Panc1 (cell line): ENCODE measurements around the gene FOXN1. TPM values are rescaled to one million over a fixed set of nuclear protein-coding genes. Genes with fewer than 3 reads are reported as not detected.

Experiments
- ATAC-seq: fragments of 200-7000 bp; cut with Tn5 transposase; 2 replicates; pipeline ENCODE4 v1.9.1; 2020; ENCODE audit warnings: mild to moderate bottlenecking, moderate library complexity
- BruUV-seq: library from RNA; stranded (reverse); fragments of 400-500 nt; replicated peaks from 2 replicates; lab custom pipeline; 2021; lab: Mats Ljungman, UMichigan
- CTCF ChIA-PET: fragments of 300-600 bp; sonication (Branson Sonifier 250); formaldehyde crosslinking; loops from one replicate; lab custom pipeline; 2022; ENCODE audit warnings: antibody characterized with exemption; lab: Charles Lee
- POLR2A ChIA-PET: fragments of 300-600 bp; sonication (Branson Sonifier 250); formaldehyde crosslinking; loops from one replicate; lab custom pipeline; 2022; ENCODE audit warnings: antibody characterized with exemption; lab: Charles Lee
- DNase-seq: peaks from one replicate; pipeline ENCODE4 v3.0.0-alpha.2; 2010; ENCODE audit warnings: low read depth, low spot score
- H3K27ac ChIP-seq: 2 replicates; pipeline ENCODE4 v1.5.1; 2011; ENCODE audit warnings: mild to moderate bottlenecking, low read length, inconsistent platforms
- H3K27me3 ChIP-seq: fragments of 200-500 bp; sonication (Bioruptor generic); 2 replicates; pipeline ENCODE4 v1.6.0; 2014; ENCODE audit warnings: low read length, inconsistent platforms; ENCODE audit not compliant: control insufficient read depth, insufficient read depth
- H3K36me3 ChIP-seq: fragments of 200-500 bp; sonication (Bioruptor generic); 2 replicates; pipeline ENCODE4 v1.5.1; 2014; ENCODE audit warnings: inconsistent platforms, mild to moderate bottlenecking, low read length, moderate library complexity; ENCODE audit not compliant: control insufficient read depth, insufficient read depth
- H3K4me1 ChIP-seq: 2 replicates; pipeline ENCODE4 v1.5.1; 2011; ENCODE audit warnings: inconsistent platforms, mild to moderate bottlenecking, low read length, moderate library complexity; ENCODE audit not compliant: control insufficient read depth, insufficient read depth
- H3K4me3 ChIP-seq, 2 experiments: 2 replicates each; pipeline ENCODE4 v1.5.1; 2011 to 2012; ENCODE audit warnings: low read depth in 2 of 2, low read length in 2 of 2, mild to moderate bottlenecking in 2 of 2, inconsistent platforms in 1 of 2, moderate library complexity in 1 of 2
- H3K9me3 ChIP-seq: fragments of 200-500 bp; sonication (Bioruptor generic); 2 replicates; pipeline ENCODE4 v1.5.1; 2014; ENCODE audit warnings: low read depth, mild to moderate bottlenecking, inconsistent platforms, low read length, moderate library complexity; ENCODE audit not compliant: control insufficient read depth, insufficient read depth
- POLR2AphosphoS5 ChIP-seq: IDR thresholded peaks from 2 replicates; pipeline ENCODE4 v1.6.1; 2012; ENCODE audit warnings: mild to moderate bottlenecking, low read depth, low read length, moderate library complexity
- SIN3A ChIP-seq: IDR thresholded peaks from 2 replicates; pipeline ENCODE4 v1.6.1; 2012; ENCODE audit warnings: low read depth, mild to moderate bottlenecking, low read length, moderate library complexity, borderline replicate concordance; ENCODE audit not compliant: insufficient read depth
- TCF7L2 ChIP-seq: IDR thresholded peaks from 2 replicates; pipeline ENCODE4 v1.6.1; 2011; ENCODE audit warnings: mild to moderate bottlenecking, low read depth, low read length, inconsistent platforms
- in situ Hi-C: cut with HindIII; loops from 2 replicates; pipeline ENCODE4 v1.10.0; 2016; ENCODE audit warnings: low sequenced_read_pairs, low pct_unique_long_range_greater_than_20kb
- intact Hi-C: fragments of 100-400 bp; cut with micrococcal nuclease; formaldehyde crosslinking; loops from one replicate; pipeline ENCODE4 v1.10.0; 2022; ENCODE audit not compliant: unreplicated experiment
- total RNA-seq: library from RNA; stranded (reverse); gene quantifications from one replicate; pipeline ENCODE4 v1.2.1, GENCODE V29; 2021; ENCODE audit not compliant: unreplicated experiment
- TF ChIP-seq, protein P1 (sequence below): fragments of 450-650 bp; IDR thresholded peaks from 2 replicates; pipeline ENCODE4 v1.5.1; 2017; ENCODE audit warnings: mild to moderate bottlenecking
- TF ChIP-seq, protein P2 (sequence below), 2 experiments: IDR thresholded peaks; 2 replicates each; pipeline ENCODE4 v1.6.1; 2011 to 2012; ENCODE audit warnings: low read depth in 2 of 2, control low read depth in 1 of 2, low read length in 1 of 2, mild to moderate bottlenecking in 1 of 2, moderate library complexity in 1 of 2; ENCODE audit not compliant: insufficient read depth in 1 of 2

Gene FOXN1
- total RNA-seq, 1 experiment from 2014 or later, result not detected

DNA sequence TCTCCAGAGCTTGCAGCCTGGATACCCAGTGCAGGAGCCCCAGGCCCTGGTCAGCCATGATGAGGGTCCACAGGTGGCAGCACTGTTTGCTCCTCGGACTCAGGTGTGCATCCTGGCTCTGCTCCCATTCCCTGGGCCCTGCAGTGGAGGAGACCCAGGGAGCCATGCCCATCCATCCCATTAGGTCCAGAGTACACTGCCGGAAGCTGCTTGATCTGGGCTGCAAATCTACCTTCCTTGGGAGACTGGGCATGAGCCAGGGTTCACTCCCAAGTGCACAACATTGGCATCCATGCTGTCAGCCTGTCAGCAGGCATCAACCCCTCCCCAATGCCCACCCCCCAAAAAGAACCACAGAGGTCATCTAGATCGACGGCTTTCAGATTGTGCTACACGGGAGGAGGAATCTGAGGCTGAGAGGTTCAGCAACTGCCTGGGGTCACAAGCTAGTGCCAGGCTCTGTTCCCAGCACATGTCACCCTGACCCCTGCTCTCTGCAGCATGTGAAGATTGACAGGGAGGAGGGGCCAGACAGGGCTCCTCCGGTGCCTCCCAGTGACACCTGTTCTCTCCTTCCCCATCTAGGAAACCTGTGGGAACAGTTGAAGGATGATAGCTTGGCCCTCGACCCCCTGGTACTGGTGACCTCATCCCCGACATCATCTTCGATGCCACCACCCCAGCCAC, 30.5 kb downstream of the FOXN1 start:
- BruUV-seq, result no TSS peak
- no peaks in the 10 kb centered on the region for H3K36me3 ChIP-seq
- intact Hi-C loops, result no loop called here
- DNase-seq, result no peak
- in situ Hi-C loops, result no loop called here
- CTCF ChIA-PET, result interaction anchor here (0.6 kb wide), 2 partner anchors 10 to 214 kb away, joined by 3 to 5 read pairs; no protein-coding TSS in a partner anchor
- ATAC-seq, result no peak
- TF ChIP-seq TCF7L2, result no peak
- no peaks in the 10 kb centered on the region for H3K9me3 ChIP-seq
- no peak overlapping the region for H3K27ac ChIP-seq
- no peaks in the 10 kb centered on the region for H3K4me1 ChIP-seq
- H3K27me3 ChIP-seq, result no peaks in the 10 kb centered on the region
- POLR2A ChIA-PET, result interaction anchor here (0.6 kb wide), 1 partner anchor 38 kb away, joined by 9 read pairs; no protein-coding TSS in a partner anchor
- no peak overlapping the region for H3K4me3 ChIP-seq

DNA sequence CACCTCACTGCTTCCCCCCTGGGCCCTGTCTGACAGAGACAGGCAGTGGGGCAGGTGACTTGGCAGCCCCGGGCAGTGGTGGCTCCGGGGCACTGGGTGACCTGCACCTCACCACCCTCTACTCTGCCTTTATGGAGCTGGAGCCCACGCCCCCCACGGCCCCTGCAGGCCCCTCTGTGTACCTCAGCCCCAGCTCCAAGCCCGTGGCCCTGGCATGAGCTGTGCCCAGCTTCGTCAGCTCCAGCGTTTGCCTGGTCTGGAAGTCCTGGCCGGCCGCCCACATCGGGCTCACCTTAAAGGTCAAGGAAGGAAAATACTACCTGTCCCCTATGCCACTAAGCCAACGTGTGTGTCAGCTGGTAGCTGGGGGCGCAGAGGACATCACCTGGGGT, 31.1 kb downstream of the FOXN1 start:
- CTCF ChIA-PET, result interaction anchor here (0.6 to 1.0 kb wide), 2 partner anchors 9 to 42 kb away, joined by 4 to 5 read pairs; no protein-coding TSS in a partner anchor
- no TSS peak for BruUV-seq

More for the DNA sequence above, 31.1 kb downstream of the FOXN1 start:
- Histone ChIP-seq H3K4me1 (no peaks in the 10 kb centered on the region), H3K27me3 (no peaks in the 10 kb centered on the region), H3K4me3 (no peak overlapping the region), H3K9me3 (no peaks in the 10 kb centered on the region), H3K36me3 (no peaks in the 10 kb centered on the region), H3K27ac (no peak overlapping the region)
- TF ChIP-seq, protein P1, sequence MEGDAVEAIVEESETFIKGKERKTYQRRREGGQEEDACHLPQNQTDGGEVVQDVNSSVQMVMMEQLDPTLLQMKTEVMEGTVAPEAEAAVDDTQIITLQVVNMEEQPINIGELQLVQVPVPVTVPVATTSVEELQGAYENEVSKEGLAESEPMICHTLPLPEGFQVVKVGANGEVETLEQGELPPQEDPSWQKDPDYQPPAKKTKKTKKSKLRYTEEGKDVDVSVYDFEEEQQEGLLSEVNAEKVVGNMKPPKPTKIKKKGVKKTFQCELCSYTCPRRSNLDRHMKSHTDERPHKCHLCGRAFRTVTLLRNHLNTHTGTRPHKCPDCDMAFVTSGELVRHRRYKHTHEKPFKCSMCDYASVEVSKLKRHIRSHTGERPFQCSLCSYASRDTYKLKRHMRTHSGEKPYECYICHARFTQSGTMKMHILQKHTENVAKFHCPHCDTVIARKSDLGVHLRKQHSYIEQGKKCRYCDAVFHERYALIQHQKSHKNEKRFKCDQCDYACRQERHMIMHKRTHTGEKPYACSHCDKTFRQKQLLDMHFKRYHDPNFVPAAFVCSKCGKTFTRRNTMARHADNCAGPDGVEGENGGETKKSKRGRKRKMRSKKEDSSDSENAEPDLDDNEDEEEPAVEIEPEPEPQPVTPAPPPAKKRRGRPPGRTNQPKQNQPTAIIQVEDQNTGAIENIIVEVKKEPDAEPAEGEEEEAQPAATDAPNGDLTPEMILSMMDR, result no peak
- TF ChIP-seq TCF7L2, result no peak
- TF ChIP-seq POLR2AphosphoS5, result no peak
- TF ChIP-seq, protein P2, sequence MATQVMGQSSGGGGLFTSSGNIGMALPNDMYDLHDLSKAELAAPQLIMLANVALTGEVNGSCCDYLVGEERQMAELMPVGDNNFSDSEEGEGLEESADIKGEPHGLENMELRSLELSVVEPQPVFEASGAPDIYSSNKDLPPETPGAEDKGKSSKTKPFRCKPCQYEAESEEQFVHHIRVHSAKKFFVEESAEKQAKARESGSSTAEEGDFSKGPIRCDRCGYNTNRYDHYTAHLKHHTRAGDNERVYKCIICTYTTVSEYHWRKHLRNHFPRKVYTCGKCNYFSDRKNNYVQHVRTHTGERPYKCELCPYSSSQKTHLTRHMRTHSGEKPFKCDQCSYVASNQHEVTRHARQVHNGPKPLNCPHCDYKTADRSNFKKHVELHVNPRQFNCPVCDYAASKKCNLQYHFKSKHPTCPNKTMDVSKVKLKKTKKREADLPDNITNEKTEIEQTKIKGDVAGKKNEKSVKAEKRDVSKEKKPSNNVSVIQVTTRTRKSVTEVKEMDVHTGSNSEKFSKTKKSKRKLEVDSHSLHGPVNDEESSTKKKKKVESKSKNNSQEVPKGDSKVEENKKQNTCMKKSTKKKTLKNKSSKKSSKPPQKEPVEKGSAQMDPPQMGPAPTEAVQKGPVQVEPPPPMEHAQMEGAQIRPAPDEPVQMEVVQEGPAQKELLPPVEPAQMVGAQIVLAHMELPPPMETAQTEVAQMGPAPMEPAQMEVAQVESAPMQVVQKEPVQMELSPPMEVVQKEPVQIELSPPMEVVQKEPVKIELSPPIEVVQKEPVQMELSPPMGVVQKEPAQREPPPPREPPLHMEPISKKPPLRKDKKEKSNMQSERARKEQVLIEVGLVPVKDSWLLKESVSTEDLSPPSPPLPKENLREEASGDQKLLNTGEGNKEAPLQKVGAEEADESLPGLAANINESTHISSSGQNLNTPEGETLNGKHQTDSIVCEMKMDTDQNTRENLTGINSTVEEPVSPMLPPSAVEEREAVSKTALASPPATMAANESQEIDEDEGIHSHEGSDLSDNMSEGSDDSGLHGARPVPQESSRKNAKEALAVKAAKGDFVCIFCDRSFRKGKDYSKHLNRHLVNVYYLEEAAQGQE (IDR thresholded peaks at IDR 0.05; ENCODE audit: insufficient read depth in 1 of 2, low read depth in 2 of 2, low read length in 1 of 2), result no peak
- TF ChIP-seq SIN3A, result no peak
- POLR2A ChIA-PET, result interaction anchor here (0.6 kb wide), 1 partner anchor 39 kb away, joined by 9 read pairs; no protein-coding TSS in a partner anchor
- intact Hi-C loops, result no loop called here
- DNase-seq, result no peak
- in situ Hi-C loops, result no loop called here
- ATAC-seq, result no peak
